Activated T-cell treated with anti-CD3 and anti-CD28 coated beads, Interleukin-2, amount 50 U/mL, for 48 hours (primary cell): ENCODE results near the gene DTNB.
"Not testable (repeated sequence)": the region's sequence is repeated elsewhere in the genome, so short reads cannot be mapped to it uniquely, and the experiment has no call there.

Source experiments
- DNase-seq, 2 experiments: peaks; one replicate each; pipeline ENCODE4 v3.0.0-alpha.2; 2020

DTNB gene

GRCh38 chr2:25682082-25682481 is 8.7 kb upstream of the DTNB start:
- DNase-seq: no peak

GRCh38 chr2:25677877-25678276 is 4.5 kb upstream of the DTNB start:
- DNase-seq: no peak

- no peak for DNase-seq
Measured at GRCh38 chr2:25674077-25674362, 643 bp upstream of the DTNB start.

GRCh38 chr2:25672494-25673299 is 680 bp downstream of the DTNB start:
- peak; percentile 69 to 81 for DNase-seq

- no peak for DNase-seq
Measured at GRCh38 chr2:25671622-25672021, 1.8 kb downstream of the DTNB start.

- DNase-seq: no peak
Measured at GRCh38 chr2:25669520-25669919, 3.9 kb downstream of the DTNB start.

- DNase-seq: no peak
Measured at GRCh38 chr2:25666218-25666617, 7.2 kb downstream of the DTNB start.

GRCh38 chr2:25665429-25665828 is 7.9 kb downstream of the DTNB start:
- DNase-seq: not testable (repeated sequence)

GRCh38 chr2:25664965-25665307 is 8.4 kb downstream of the DTNB start:
- no peak for DNase-seq

- peak; percentile 34 to 44 for DNase-seq
Measured at GRCh38 chr2:25664183-25664964, 9.0 kb downstream of the DTNB start.

GRCh38 chr2:25655316-25655715 is 18.1 kb downstream of the DTNB start:
- no peak for DNase-seq

GRCh38 chr2:25654801-25655200 is 18.6 kb downstream of the DTNB start:
- DNase-seq: no peak

- DNase-seq: no peak
Measured at GRCh38 chr2:25651782-25652455, 21.5 kb downstream of the DTNB start.

GRCh38 chr2:25651066-25651465 is 22.3 kb downstream of the DTNB start:
- no peak for DNase-seq

- no peak for DNase-seq
Measured at GRCh38 chr2:25650256-25650655, 23.1 kb downstream of the DTNB start.

GRCh38 chr2:25649786-25650185 is 23.6 kb downstream of the DTNB start:
- no peak for DNase-seq

- DNase-seq: no peak
Measured at GRCh38 chr2:25642298-25642697, 31.1 kb downstream of the DTNB start.

- no peak for DNase-seq
Measured at GRCh38 chr2:25639696-25640095, 33.7 kb downstream of the DTNB start.

- DNase-seq: no peak
Measured at GRCh38 chr2:25639131-25639530, 34.2 kb downstream of the DTNB start.

GRCh38 chr2:25635797-25636196 is 37.6 kb downstream of the DTNB start:
- DNase-seq: no peak

- not testable (repeated sequence) for DNase-seq
Measured at GRCh38 chr2:25633801-25634200, 39.6 kb downstream of the DTNB start.

- no peak for DNase-seq
Measured at GRCh38 chr2:25632396-25632795, 41.0 kb downstream of the DTNB start.

- no peak for DNase-seq
Measured at GRCh38 chr2:25624635-25625034, 48.7 kb downstream of the DTNB start.

GRCh38 chr2:25623361-25623760 is 50.0 kb downstream of the DTNB start:
- DNase-seq: no peak
